Trophoblast cell (in vitro differentiated cells and primary cell): ENCODE results near the gene GPALPP1.

ENCODE experiments used
- DNase-seq, 2 donors: peaks; one replicate each; pipeline ENCODE4 v3.0.0-alpha.2; 2016
- H2AFZ ChIP-seq: 2 replicates; pipeline ENCODE4 v1.6.1; 2013; ENCODE audit warnings: low read length, moderate library complexity, mild to moderate bottlenecking; ENCODE audit not compliant: insufficient read depth, poor library complexity
- H2AK5ac ChIP-seq: 2 replicates; pipeline ENCODE4 v1.6.1; 2013; ENCODE audit warnings: mild to moderate bottlenecking, low read length
- H2BK120ac ChIP-seq: 2 replicates; pipeline ENCODE4 v1.6.1; 2013; ENCODE audit warnings: low read length, mild to moderate bottlenecking, moderate library complexity; ENCODE audit not compliant: insufficient read depth, poor library complexity
- H2BK12ac ChIP-seq: 2 replicates; pipeline ENCODE4 v1.6.1; 2013; ENCODE audit warnings: mild to moderate bottlenecking, low read length, moderate library complexity
- H2BK5ac ChIP-seq: 2 replicates; pipeline ENCODE4 v1.6.1; 2013; ENCODE audit warnings: low read length, low read depth, moderate library complexity, mild to moderate bottlenecking; ENCODE audit not compliant: poor library complexity
- H3K14ac ChIP-seq: 2 replicates; pipeline ENCODE4 v1.6.1; 2013; ENCODE audit warnings: mild to moderate bottlenecking, low read length
- H3K18ac ChIP-seq: 2 replicates; pipeline ENCODE4 v1.6.1; 2013; ENCODE audit warnings: mild to moderate bottlenecking, low read length
- H3K23ac ChIP-seq: 2 replicates; pipeline ENCODE4 v1.6.1; 2013; ENCODE audit warnings: low read length
- H3K27ac ChIP-seq: 2 replicates; pipeline ENCODE4 v1.5.1; 2013; ENCODE audit warnings: low read depth, mild to moderate bottlenecking, inconsistent platforms, low read length, moderate library complexity
- H3K27me3 ChIP-seq: 2 replicates; pipeline ENCODE4 v1.6.1; 2013; ENCODE audit warnings: inconsistent platforms, mild to moderate bottlenecking, low read length, moderate library complexity; ENCODE audit not compliant: insufficient read depth
- H3K36me3 ChIP-seq, 2 experiments: 1 replicate in 1 of 2; 2 replicates in 1 of 2; pipeline ENCODE4 v1.6.1; 2013; ENCODE audit warnings: low read length in 2 of 2, mild to moderate bottlenecking in 2 of 2, moderate library complexity in 1 of 2; ENCODE audit not compliant: insufficient read depth in 2 of 2, control insufficient read depth in 1 of 2
- H3K4ac ChIP-seq: 2 replicates; pipeline ENCODE4 v1.6.1; 2013; ENCODE audit warnings: low read depth, mild to moderate bottlenecking, low read length, moderate library complexity
- H3K4me1 ChIP-seq, 2 experiments: 1 replicate in 1 of 2; 2 replicates in 1 of 2; pipeline ENCODE4 v1.6.1; 2013; ENCODE audit warnings: low read length in 2 of 2, mild to moderate bottlenecking in 2 of 2, moderate library complexity in 1 of 2; ENCODE audit not compliant: insufficient read depth in 2 of 2, control insufficient read depth in 1 of 2
- H3K4me2 ChIP-seq: 2 replicates; pipeline ENCODE4 v1.6.1; 2013; ENCODE audit warnings: inconsistent platforms, mild to moderate bottlenecking, low read length, moderate library complexity
- H3K4me3 ChIP-seq: 2 replicates; pipeline ENCODE4 v1.5.1; 2013; ENCODE audit warnings: mild to moderate bottlenecking, low read depth, low read length, inconsistent platforms
- H3K79me1 ChIP-seq: one replicate; pipeline ENCODE4 v1.6.1; 2013; ENCODE audit warnings: low read length
- H3K79me2 ChIP-seq: 2 replicates; pipeline ENCODE4 v1.6.1; 2013; ENCODE audit warnings: low read length, mild to moderate bottlenecking; ENCODE audit not compliant: control insufficient read depth, insufficient read depth, poor library complexity
- H3K9ac ChIP-seq: 2 replicates; pipeline ENCODE4 v1.6.1; 2013; ENCODE audit warnings: mild to moderate bottlenecking, low read length
- H3K9me3 ChIP-seq: 2 replicates; pipeline ENCODE4 v1.6.1; 2013; ENCODE audit warnings: low read depth, mild to moderate bottlenecking, control low read depth, inconsistent platforms, low read length; ENCODE audit not compliant: insufficient read depth
- H4K12ac ChIP-seq: 2 replicates; pipeline ENCODE4 v1.6.1; 2013; ENCODE audit warnings: low read depth, mild to moderate bottlenecking, low read length, moderate library complexity
- H4K8ac ChIP-seq: 2 replicates; pipeline ENCODE4 v1.6.1; 2013; ENCODE audit warnings: low read depth, mild to moderate bottlenecking, low read length, moderate library complexity
- H4K91ac ChIP-seq: one replicate; pipeline ENCODE4 v1.6.1; 2013; ENCODE audit warnings: low read depth, mild to moderate bottlenecking, low read length, moderate library complexity
- WGBS: extraction: QIAGEN DNeasy Blood & Tissue Kit; methylation state at CpG from one replicate; pipeline ENCODE4 v1.1.7; 2013; ENCODE audit warnings: missing lambda C conversion rate; ENCODE audit not compliant: insufficient read length, insufficient coverage; ENCODE audit errors: extremely low coverage; 5-methylcytosine and 5-hydroxymethylcytosine counted together

The GPALPP1 gene

GRCh38 chr13:45046445-45046844 lies 57.1 kb downstream of the GPALPP1 start:
- H3K14ac ChIP-seq: no peak overlapping the region
- H4K91ac ChIP-seq: no peak overlapping the region
- H3K27me3 ChIP-seq: no peaks in the 10 kb centered on the region
- no peak overlapping the region for H3K4me3 ChIP-seq
- WGBS: no CpG with 5 or more reads among the region's 4 CpGs
- no peak overlapping the region for H2AK5ac ChIP-seq
- no peaks in the 10 kb centered on the region for H3K79me2 ChIP-seq
- peak overlapping the region; percentile 44 for H4K8ac ChIP-seq
- no peak overlapping the region for H3K27ac ChIP-seq
- H2BK12ac ChIP-seq: no peak overlapping the region
- DNase-seq: no peak
- no peaks in the 10 kb centered on the region for H3K9me3 ChIP-seq
- H4K12ac ChIP-seq: no peak overlapping the region
- no peak overlapping the region for H2BK120ac ChIP-seq
- no peaks in the 10 kb centered on the region for H3K4me1 ChIP-seq
- no peak overlapping the region for H3K18ac ChIP-seq
- H3K36me3 ChIP-seq: no peaks in the 10 kb centered on the region
- H2BK5ac ChIP-seq: no peak overlapping the region
- no peak overlapping the region for H3K4me2 ChIP-seq
- no peaks in the 10 kb centered on the region for H3K79me1 ChIP-seq
- H2AFZ ChIP-seq: no peak overlapping the region
- H3K4ac ChIP-seq: no peak overlapping the region
- no peak overlapping the region for H3K9ac ChIP-seq
- no peak overlapping the region for H3K23ac ChIP-seq

DNA sequence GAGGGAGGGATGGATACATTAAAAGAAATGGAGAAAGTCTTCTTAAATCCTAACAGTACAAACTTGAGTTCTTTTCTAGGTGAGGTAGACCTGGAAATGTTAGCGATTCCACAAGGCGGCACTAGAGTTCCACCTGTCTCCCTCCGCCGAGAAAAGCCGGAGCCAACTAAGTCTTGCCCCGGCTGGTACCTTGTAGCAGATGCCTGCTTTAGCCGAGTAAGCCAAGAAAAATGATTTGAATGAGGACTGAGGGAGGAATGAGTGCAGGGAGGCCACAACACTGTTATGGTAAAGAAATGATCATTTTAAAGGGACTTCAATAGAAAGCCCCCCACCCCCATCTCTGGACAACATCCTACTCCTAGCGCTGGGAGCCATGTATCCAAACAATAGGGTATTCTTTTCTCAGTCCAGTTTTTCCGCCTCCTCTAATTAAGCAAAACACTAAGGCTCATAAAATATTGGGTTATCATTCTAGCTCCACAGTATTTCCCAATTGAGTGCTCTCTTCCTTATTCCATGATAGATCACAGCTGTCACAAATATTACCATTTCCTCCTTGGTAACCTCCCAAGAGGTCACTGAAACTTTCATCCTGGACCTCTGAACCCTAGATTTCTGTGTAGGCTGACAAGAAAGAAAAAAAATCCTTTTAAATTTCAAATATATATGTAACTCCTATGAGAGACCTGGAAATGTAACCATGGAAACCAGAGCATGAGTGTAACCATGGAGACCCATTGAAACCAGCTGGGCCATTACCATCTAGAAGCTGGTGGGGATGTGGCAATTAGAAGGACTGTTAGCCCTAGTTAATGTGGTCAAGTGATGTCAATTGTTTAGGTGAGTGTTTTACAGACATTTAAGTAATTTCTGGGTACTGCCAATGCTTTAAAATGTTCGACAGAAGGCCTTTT lies 58.3 kb downstream of the GPALPP1 start:
- peak; percentile 80 to 95 for DNase-seq
- Histone ChIP-seq H4K8ac (no peak overlapping the region), H3K4ac (no peak overlapping the region), H3K18ac (no peak overlapping the region), H2AK5ac (no peak overlapping the region), H4K91ac (no peak overlapping the region), H2BK12ac (no peak overlapping the region), H3K14ac (no peak overlapping the region), H3K79me1 (no peaks in the 10 kb centered on the region), H3K27me3 (no peaks in the 10 kb centered on the region), H3K4me2 (peak overlapping the region; percentile 73), H3K36me3 (no peaks in the 10 kb centered on the region), H3K23ac (no peak overlapping the region), H3K27ac (no peak overlapping the region), H2BK120ac (no peak overlapping the region), H3K4me1 (no peaks in the 10 kb centered on the region), H4K12ac (no peak overlapping the region), H3K9me3 (no peaks in the 10 kb centered on the region), H2BK5ac (no peak overlapping the region), H3K79me2 (no peaks in the 10 kb centered on the region), H3K9ac (no peak overlapping the region), H3K4me3 (no peak overlapping the region), H2AFZ (no peak overlapping the region)
- no CpG with 5 or more reads among the region's 10 CpGs for WGBS

- WGBS: no CpG with 5 or more reads among the region's 6 CpGs
- Histone ChIP-seq H2BK120ac (no peak overlapping the region), H3K4me3 (no peak overlapping the region), H3K27me3 (no peaks in the 10 kb centered on the region), H3K27ac (no peak overlapping the region), H3K36me3 (no peaks in the 10 kb centered on the region), H2AK5ac (no peak overlapping the region), H3K23ac (no peak overlapping the region), H4K91ac (no peak overlapping the region), H3K9me3 (no peaks in the 10 kb centered on the region), H3K4me2 (no peak overlapping the region), H3K4me1 (no peaks in the 10 kb centered on the region), H4K12ac (no peak overlapping the region), H3K18ac (no peak overlapping the region), H2BK5ac (no peak overlapping the region), H3K9ac (no peak overlapping the region), H2BK12ac (no peak overlapping the region), H3K14ac (no peak overlapping the region), H3K79me2 (no peaks in the 10 kb centered on the region), H3K79me1 (no peaks in the 10 kb centered on the region), H3K4ac (no peak overlapping the region), H4K8ac (no peak overlapping the region), H2AFZ (no peak overlapping the region)
- DNase-seq: no peak
Observed at GRCh38 chr13:45048890-45049407, 59.6 kb downstream of the GPALPP1 start.

DNA sequence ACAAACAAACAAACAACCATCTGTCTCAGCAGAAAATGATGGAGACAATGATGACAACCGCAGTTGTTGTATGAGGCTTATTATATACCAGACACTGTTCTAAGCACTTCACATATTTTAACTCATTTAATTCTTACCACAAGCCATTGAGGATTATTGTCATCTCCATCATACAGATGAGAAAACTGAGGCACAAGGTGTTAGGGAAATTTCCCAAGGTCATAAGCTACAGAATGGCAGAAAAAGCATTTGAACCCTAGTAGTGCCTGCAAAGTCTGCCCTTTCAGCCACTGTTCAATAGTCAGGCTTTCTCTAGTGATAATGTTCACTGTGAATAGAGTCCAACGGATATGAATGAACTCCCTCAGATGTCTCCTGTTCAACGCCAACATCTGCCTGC lies 60.1 kb downstream of the GPALPP1 start:
- no peak overlapping the region for H3K27ac ChIP-seq
- no peaks in the 10 kb centered on the region for H3K9me3 ChIP-seq
- H3K36me3 ChIP-seq: no peaks in the 10 kb centered on the region
- H3K23ac ChIP-seq: no peak overlapping the region
- no peak overlapping the region for H3K18ac ChIP-seq
- no peak overlapping the region for H2BK120ac ChIP-seq
- no peak overlapping the region for H2BK5ac ChIP-seq
- H3K79me1 ChIP-seq: no peaks in the 10 kb centered on the region
- no CpG with 5 or more reads among the region's 3 CpGs for WGBS
- no peaks in the 10 kb centered on the region for H3K79me2 ChIP-seq
- H4K91ac ChIP-seq: no peak overlapping the region
- no peaks in the 10 kb centered on the region for H3K4me1 ChIP-seq
- no peak overlapping the region for H3K4me2 ChIP-seq
- H3K9ac ChIP-seq: no peak overlapping the region
- no peaks in the 10 kb centered on the region for H3K27me3 ChIP-seq
- H2AFZ ChIP-seq: no peak overlapping the region
- H4K8ac ChIP-seq: no peak overlapping the region
- H3K4me3 ChIP-seq: no peak overlapping the region
- no peak overlapping the region for H2AK5ac ChIP-seq
- DNase-seq: peak in 1 of 2 donors; percentile 5
- H3K4ac ChIP-seq: no peak overlapping the region
- no peak overlapping the region for H4K12ac ChIP-seq
- no peak overlapping the region for H3K14ac ChIP-seq
- no peak overlapping the region for H2BK12ac ChIP-seq
